Measurements from ENCODE around the gene MYMK. TPM values are rescaled to one million over a fixed set of nuclear protein-coding genes. Genes with fewer than 3 reads are reported as not detected.

Gene MYMK
- total and polyA plus RNA-seq, 7 donors: not detected

- intact Hi-C loops (cut with DNase I): loop anchor here (5.0 kb wide), 1 partner anchor 59 kb away; the partner anchor contains the start of gene REXO4
- no peak for TF ChIP-seq POLR2AphosphoS5 (IDR thresholded peaks at IDR 0.05)
- TF ChIP-seq POLR2A (IDR thresholded peaks at IDR 0.05): no peak
- TF ChIP-seq CTCF (IDR thresholded peaks at IDR 0.05): no peak
- TF ChIP-seq EP300 (IDR thresholded peaks at IDR 0.05): no peak
- H3K9me3 ChIP-seq: no peaks in the 10 kb centered on the region
- WGBS, 2 donors: 83 to 86% methylated on average over 27 of the region's 27 CpGs
- H3K4me1 ChIP-seq: peaks cover 0 to 22% (median 17%) of the 10 kb centered on the region in 4 donors
- no peak overlapping the region for H3K4me3 ChIP-seq
- H3K36me3 ChIP-seq: no peaks in the 10 kb centered on the region
- no peaks in the 10 kb centered on the region for H3K27me3 ChIP-seq
- H3K27ac ChIP-seq: no peak overlapping the region
- DNase-seq: no peak
These were observed 48.5 kb downstream of the MYMK start for GRCh38 chr9:133476036-133476931.

- intact Hi-C loops (cut with DNase I): loop anchor here (5.0 kb wide), 1 partner anchor 58 kb away; the partner anchor contains the start of gene REXO4
- peaks cover 0 to 22% (median 17%) of the 10 kb centered on the region in 4 donors for H3K4me1 ChIP-seq
- no peaks in the 10 kb centered on the region for H3K9me3 ChIP-seq
- DNase-seq: no peak
- H3K4me3 ChIP-seq: no peak overlapping the region
- no peaks in the 10 kb centered on the region for H3K36me3 ChIP-seq
- H3K27ac ChIP-seq: no peak overlapping the region
- H3K27me3 ChIP-seq: no peaks in the 10 kb centered on the region
- TF ChIP-seq CTCF (IDR thresholded peaks at IDR 0.05): no peak
- WGBS, 2 donors: 90 to 91% methylated on average over 27 of the region's 27 CpGs
These were observed 49.3 kb downstream of the MYMK start for GRCh38 chr9:133475292-133476012.

DNA sequence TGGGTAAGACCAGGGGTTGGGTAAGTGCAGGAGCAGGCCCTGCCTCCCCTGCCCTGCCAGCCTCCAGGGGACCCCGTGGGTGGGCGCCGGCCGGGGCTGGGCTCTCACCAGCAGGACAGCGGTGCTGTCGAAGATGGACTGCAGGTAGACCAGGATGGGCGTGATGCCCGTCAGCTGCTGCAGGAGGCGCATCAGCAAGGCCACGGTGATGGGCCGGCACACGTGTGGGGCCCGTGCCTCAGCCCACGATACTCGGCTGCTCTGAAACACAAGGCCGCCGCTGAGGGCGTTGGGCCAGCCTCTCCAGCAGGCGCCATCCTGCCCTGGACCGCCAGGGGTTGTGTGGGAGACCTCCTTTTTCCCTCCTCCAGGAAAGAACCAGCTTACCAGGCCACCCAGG, 49.9 kb downstream of the MYMK start:
- WGBS, 2 donors: 71 to 77% methylated on average over 20 of the region's 20 CpGs
- intact Hi-C loops (cut with DNase I): loop anchor here (5.0 kb wide), 1 partner anchor 58 kb away; the partner anchor contains the start of gene REXO4
- no peaks in the 10 kb centered on the region for H3K36me3 ChIP-seq
- DNase-seq: no peak
- H3K27me3 ChIP-seq: no peaks in the 10 kb centered on the region
- TF ChIP-seq POLR2AphosphoS5 (IDR thresholded peaks at IDR 0.05) (no peak), CTCF (IDR thresholded peaks at IDR 0.05) (no peak), POLR2A (IDR thresholded peaks at IDR 0.05) (no peak)
- no peaks in the 10 kb centered on the region for H3K9me3 ChIP-seq
- H3K4me3 ChIP-seq: no peak overlapping the region
- H3K4me1 ChIP-seq: peaks cover 0 to 21% (median 16%) of the 10 kb centered on the region in 4 donors
- H3K27ac ChIP-seq: no peak overlapping the region

DNA sequence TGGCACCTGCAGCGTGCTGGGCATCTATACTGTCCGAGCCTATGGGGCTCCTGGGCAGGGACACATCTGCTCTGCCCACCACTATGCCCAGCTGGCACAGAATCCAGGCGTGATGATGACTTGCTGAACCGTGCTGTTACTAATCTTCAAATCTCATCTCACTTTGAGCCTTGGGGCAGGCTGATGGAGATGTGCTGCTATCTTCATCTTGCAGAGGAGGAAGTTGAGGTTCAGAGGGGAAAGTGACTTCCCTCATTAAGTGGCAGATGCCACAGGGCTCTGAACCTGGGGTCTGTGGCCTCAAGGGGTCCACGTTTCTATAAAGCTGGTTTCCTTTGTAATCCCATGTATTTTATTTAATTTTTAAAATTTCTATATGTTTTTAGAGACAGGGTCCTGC, 50.5 kb downstream of the MYMK start:
- Histone ChIP-seq H3K9me3 (no peaks in the 10 kb centered on the region), H3K27ac (no peak overlapping the region), H3K27me3 (no peaks in the 10 kb centered on the region), H3K4me3 (no peak overlapping the region), H3K4me1 (peaks cover 0 to 15% (median 11%) of the 10 kb centered on the region in 4 donors), H3K36me3 (peaks cover 0 to 1% (median 0%) of the 10 kb centered on the region in 4 donors)
- TF ChIP-seq POLR2AphosphoS5 (IDR thresholded peaks at IDR 0.05): no peak
- no peak for TF ChIP-seq EP300 (IDR thresholded peaks at IDR 0.05)
- TF ChIP-seq POLR2A (IDR thresholded peaks at IDR 0.05): no peak
- no peak for TF ChIP-seq CTCF (IDR thresholded peaks at IDR 0.05)
- intact Hi-C loops (cut with DNase I): no loop called here
- WGBS, 2 donors: 51 to 60% methylated on average over 5 of the region's 5 CpGs
- no peak for DNase-seq

All from sigmoid colon (tissue), 7 donors.